ENCODE data around the gene GMPPB.
A peak's percentile ranks its signal among the peaks of the same experiment; 100 is the strongest.

Gene GMPPB

DNA sequence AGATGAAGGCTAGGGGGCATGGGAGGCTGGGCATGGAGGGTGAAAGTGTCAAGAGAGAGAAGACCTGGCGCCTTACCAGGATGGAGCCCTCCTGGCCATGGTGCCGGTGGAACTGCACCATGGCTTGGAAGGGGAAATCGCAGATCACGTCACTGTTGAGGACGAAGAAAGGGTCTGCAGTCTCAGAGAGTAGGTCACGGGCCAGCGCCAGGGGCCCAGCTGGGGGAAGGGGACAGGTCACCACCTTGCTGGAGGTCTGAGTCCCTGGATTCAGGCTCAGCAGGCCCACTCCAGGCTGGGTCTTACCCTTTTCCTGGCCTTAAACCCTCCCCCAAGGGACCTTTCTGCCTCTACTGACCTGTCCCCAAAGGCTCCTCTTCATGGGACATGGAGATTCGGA lies 855 bp downstream of the GMPPB start:
- Mint-ChIP-seq H3K4me3 (peak overlapping the region; percentile 94), H3K27me3 (peaks cover 9% of the 10 kb centered on the region), H3K4me1 (ENCODE audit: low read depth) (peaks cover 68% of the 10 kb centered on the region), H3K9me3 (no peaks in the 10 kb centered on the region), H3K27ac (peak overlapping the region; percentile 100), H3K36me3 (ENCODE audit: low read depth) (peaks cover 83% of the 10 kb centered on the region)
- intact Hi-C loops (cut with micrococcal nuclease), result loop anchor here (5.0 to 10.0 kb wide), 2 partner anchors 62 to 701 kb away; partner anchors contain the start of genes IP6K1 and NDUFAF3

DNA sequence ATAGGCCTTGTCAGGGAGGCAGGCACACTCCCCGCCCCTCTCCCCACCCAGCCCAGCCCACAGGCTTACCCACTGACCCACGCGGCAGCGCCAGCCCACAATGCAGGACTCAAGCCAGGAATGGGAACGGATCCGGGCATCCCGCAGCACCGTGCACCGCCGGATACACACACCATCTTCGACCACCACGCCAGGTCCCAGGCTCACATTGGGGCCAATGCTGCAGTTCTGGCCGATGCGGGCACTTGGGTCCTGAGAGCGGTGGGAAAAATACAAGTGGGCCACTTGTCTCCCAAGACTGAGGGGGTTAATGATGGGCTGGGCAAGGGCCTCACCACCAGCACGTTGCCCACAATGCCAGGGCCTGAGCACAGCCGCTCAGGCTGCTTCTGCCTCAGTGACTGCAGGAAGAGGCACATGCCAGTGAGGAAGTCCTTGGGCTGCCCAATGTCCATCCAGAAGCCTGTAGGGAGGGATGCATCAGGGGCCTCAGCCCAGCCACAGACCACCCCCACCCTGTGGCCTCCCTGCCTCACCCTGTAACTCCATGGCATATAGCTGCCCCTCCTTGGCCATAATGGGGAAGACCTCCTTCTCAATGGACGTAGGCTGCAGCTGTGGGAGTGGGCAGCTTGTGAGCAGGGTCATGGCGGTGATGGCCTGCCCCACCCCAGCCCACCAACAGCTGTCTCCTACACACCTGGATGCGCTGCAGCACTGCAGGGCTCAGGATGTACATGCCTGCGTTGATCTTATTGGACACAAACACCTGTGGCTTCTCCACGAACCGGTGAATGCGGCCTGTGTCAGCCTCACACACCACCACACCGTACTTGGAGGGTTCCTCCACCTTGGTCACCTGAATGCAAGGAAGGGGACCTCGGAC lies 1.6 kb downstream of the GMPPB start:
- H3K4me1 Mint-ChIP-seq (ENCODE audit: low read depth), result peaks cover 75% of the 10 kb centered on the region
- H3K27me3 Mint-ChIP-seq, result peaks cover 12% of the 10 kb centered on the region
- peak overlapping the region; percentile 94 for H3K4me3 Mint-ChIP-seq
- H3K27ac Mint-ChIP-seq, result peak overlapping the region; percentile 100
- intact Hi-C loops (cut with micrococcal nuclease), result loop anchor here (5.0 to 10.0 kb wide), 2 partner anchors 63 to 700 kb away; partner anchors contain the start of genes IP6K1 and NDUFAF3
- peaks cover 78% of the 10 kb centered on the region for H3K36me3 Mint-ChIP-seq (ENCODE audit: low read depth)
- H3K9me3 Mint-ChIP-seq, result no peaks in the 10 kb centered on the region

DNA sequence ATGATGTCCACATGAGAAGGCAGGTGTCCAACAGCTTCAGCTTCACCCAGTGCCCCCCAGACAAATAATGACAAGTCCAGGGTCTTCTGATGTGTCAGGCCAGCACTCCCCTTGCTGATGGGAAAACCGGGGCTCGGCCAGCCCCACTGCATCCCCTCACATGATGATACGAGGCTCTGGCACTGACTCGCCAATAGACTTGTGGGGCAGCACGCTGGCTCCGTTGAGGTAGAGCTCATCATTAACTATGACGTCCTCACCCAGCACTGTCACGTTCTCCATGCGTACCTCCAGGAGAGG lies 2.2 kb downstream of the GMPPB start:
- intact Hi-C loops (cut with micrococcal nuclease), result loop anchor here (5.0 to 10.0 kb wide), 2 partner anchors 63 to 699 kb away; partner anchors contain the start of genes IP6K1 and NDUFAF3
- H3K4me1 Mint-ChIP-seq (ENCODE audit: low read depth), result peaks cover 78% of the 10 kb centered on the region
- H3K27me3 Mint-ChIP-seq, result peaks cover 12% of the 10 kb centered on the region
- H3K4me3 Mint-ChIP-seq, result no peak overlapping the region
- peaks cover 73% of the 10 kb centered on the region for H3K36me3 Mint-ChIP-seq (ENCODE audit: low read depth)
- H3K27ac Mint-ChIP-seq, result no peak overlapping the region
- H3K9me3 Mint-ChIP-seq, result no peaks in the 10 kb centered on the region

- Mint-ChIP-seq H3K36me3 (ENCODE audit: low read depth) (peaks cover 73% of the 10 kb centered on the region), H3K27me3 (peaks cover 12% of the 10 kb centered on the region), H3K4me3 (no peak overlapping the region), H3K9me3 (no peaks in the 10 kb centered on the region), H3K4me1 (ENCODE audit: low read depth) (peaks cover 78% of the 10 kb centered on the region), H3K27ac (no peak overlapping the region)
- intact Hi-C loops (cut with micrococcal nuclease), result loop anchor here (5.0 to 10.0 kb wide), 2 partner anchors 64 to 699 kb away; partner anchors contain the start of genes IP6K1 and NDUFAF3
These were observed 2.7 kb downstream of the GMPPB start for GRCh38 chr3:49720855-49721595.

DNA sequence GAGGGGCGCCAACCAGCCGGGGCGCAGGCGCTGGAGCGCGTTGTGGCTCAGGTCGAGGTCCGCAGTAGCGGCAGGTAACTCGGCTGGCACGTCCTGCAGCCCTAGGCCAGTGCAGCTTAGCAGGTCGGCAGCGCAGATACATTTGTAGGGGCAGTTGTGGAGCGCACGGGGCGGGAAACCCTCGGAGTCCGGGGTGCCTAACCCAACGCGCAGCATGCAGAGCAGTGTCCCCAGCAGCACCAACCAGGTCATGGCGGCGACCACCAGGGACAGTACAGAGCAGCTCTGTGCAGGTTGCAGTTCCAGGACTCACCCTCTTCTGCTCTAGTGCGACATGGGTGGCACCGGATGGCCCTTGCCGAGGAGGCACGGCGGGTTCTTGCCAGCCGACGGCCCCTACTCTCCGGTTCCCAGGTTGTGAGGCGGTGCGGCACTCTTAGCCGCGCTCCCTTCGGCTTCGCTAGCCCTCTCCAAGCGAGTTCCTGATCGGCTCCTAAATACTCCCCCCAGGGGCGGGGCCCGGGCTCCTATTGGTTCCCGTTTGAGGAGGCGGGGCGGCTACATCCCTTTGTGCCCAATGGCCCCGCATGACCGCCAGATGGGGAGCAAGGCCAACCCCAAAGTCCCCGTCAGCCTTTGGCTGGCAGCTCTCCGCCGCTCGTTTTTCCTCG lies 4.4 kb downstream of the GMPPB start, which contains the start of gene AMIGO3:
Gene AMIGO3 (minus strand): TSS at position 471 of the 671 bp plus-strand sequence. CDS start 219 bp downstream, at position 252.
- Mint-ChIP-seq H3K9me3 (no peaks in the 10 kb centered on the region), H3K36me3 (ENCODE audit: low read depth) (peaks cover 80% of the 10 kb centered on the region), H3K4me1 (ENCODE audit: low read depth) (peaks cover 63% of the 10 kb centered on the region), H3K27me3 (peaks cover 12% of the 10 kb centered on the region), H3K4me3 (peak within 1 kb of the TSS; percentile 76), H3K27ac (peak within 1 kb of the TSS; percentile 80)
- intact Hi-C loops (cut with micrococcal nuclease), result no loop called here

GRCh38 chr3:49718858-49719213 lies 4.9 kb downstream of the GMPPB start:
- H3K4me3 Mint-ChIP-seq, result peak overlapping the region; percentile 76
- no peaks in the 10 kb centered on the region for H3K9me3 Mint-ChIP-seq
- H3K27me3 Mint-ChIP-seq, result peaks cover 12% of the 10 kb centered on the region
- peak overlapping the region; percentile 80 for H3K27ac Mint-ChIP-seq
- intact Hi-C loops (cut with micrococcal nuclease), result no loop called here
- H3K36me3 Mint-ChIP-seq (ENCODE audit: low read depth), result peaks cover 80% of the 10 kb centered on the region
- peaks cover 59% of the 10 kb centered on the region for H3K4me1 Mint-ChIP-seq (ENCODE audit: low read depth)

DNA sequence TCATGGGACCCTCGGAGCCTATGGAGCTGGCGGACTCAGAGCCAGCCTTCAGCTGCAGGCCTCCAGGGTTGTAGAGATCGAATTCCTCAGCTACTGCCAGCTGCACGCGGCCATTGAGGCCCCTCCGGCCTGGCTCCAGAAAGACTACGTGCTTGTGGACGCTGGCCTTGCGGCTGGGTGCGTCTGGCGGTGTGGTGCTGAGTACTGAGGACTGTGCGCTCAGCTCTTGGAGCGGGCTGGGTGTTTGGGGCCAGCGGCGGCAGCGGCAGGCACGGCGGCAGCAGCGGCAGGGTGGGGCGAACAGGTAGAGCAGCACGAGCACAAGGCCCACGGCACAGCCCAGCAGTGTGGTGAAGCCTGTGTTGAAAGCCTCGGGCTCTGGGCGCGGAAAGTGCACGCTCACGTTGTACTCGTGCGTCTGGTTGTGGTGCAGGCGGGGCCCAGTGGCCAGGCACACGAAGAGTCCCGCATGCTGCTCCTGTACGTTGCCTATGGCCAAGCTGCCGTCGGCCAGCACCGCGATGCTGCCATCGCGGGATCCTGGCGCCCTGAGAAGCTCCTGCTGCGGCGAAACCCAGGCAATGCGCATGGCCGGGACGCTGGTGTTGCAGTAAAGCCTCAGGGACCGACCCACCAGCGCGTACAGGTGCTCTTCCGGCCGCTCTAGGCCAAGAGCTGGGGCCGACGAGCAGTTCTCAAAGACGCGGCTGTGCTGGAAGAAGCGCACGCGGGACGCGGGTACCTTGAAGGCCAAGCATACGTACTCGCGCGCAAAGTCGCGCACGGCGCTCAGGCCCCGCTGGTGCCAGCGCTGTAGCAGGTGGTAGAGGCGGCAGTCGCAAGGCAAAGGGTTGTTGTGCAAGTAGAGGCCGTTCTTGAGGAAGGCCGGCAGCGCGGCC lies 5.5 kb downstream of the GMPPB start:
- no peaks in the 10 kb centered on the region for H3K9me3 Mint-ChIP-seq
- H3K27ac Mint-ChIP-seq, result no peak overlapping the region
- H3K4me1 Mint-ChIP-seq (ENCODE audit: low read depth), result peaks cover 57% of the 10 kb centered on the region

GRCh38 chr3:49717211-49717958 lies 6.4 kb downstream of the GMPPB start:
- Mint-ChIP-seq H3K27ac (peak overlapping the region; percentile 45), H3K9me3 (no peaks in the 10 kb centered on the region), H3K36me3 (ENCODE audit: low read depth) (peaks cover 71% of the 10 kb centered on the region), H3K4me3 (no peak overlapping the region), H3K4me1 (ENCODE audit: low read depth) (peaks cover 56% of the 10 kb centered on the region), H3K27me3 (peaks cover 12% of the 10 kb centered on the region)
- intact Hi-C loops (cut with micrococcal nuclease), result no loop called here

More for the DNA sequence above, 5.5 kb downstream of the GMPPB start:
- peaks cover 74% of the 10 kb centered on the region for H3K36me3 Mint-ChIP-seq (ENCODE audit: low read depth)
- H3K4me3 Mint-ChIP-seq, result peak overlapping the region; percentile 76
- peaks cover 12% of the 10 kb centered on the region for H3K27me3 Mint-ChIP-seq
- intact Hi-C loops (cut with micrococcal nuclease), result no loop called here

GRCh38 chr3:49716691-49717210 lies 7.0 kb downstream of the GMPPB start:
- Mint-ChIP-seq H3K4me1 (ENCODE audit: low read depth) (peaks cover 56% of the 10 kb centered on the region), H3K27me3 (peaks cover 12% of the 10 kb centered on the region), H3K36me3 (ENCODE audit: low read depth) (peaks cover 71% of the 10 kb centered on the region), H3K4me3 (no peak overlapping the region), H3K9me3 (no peaks in the 10 kb centered on the region), H3K27ac (no peak overlapping the region)
- intact Hi-C loops (cut with micrococcal nuclease), result no loop called here

GRCh38 chr3:49716169-49716568 lies 7.6 kb downstream of the GMPPB start:
- Mint-ChIP-seq H3K27me3 (peaks cover 12% of the 10 kb centered on the region), H3K4me3 (no peak overlapping the region), H3K36me3 (ENCODE audit: low read depth) (peaks cover 71% of the 10 kb centered on the region), H3K4me1 (ENCODE audit: low read depth) (peaks cover 52% of the 10 kb centered on the region), H3K9me3 (no peaks in the 10 kb centered on the region), H3K27ac (no peak overlapping the region)
- intact Hi-C loops (cut with micrococcal nuclease), result no loop called here

- Mint-ChIP-seq H3K4me1 (ENCODE audit: low read depth) (peaks cover 47% of the 10 kb centered on the region), H3K36me3 (ENCODE audit: low read depth) (peaks cover 70% of the 10 kb centered on the region), H3K27me3 (peaks cover 12% of the 10 kb centered on the region), H3K27ac (no peak overlapping the region), H3K9me3 (no peaks in the 10 kb centered on the region), H3K4me3 (no peak overlapping the region)
- intact Hi-C loops (cut with micrococcal nuclease), result no loop called here
These were observed 8.1 kb downstream of the GMPPB start for GRCh38 chr3:49715611-49716121.

Data from dendritic cell treated with granulocyte-macrophage colony-stimulating factor and Interleukin-4, amounts not matched to agents 40 ng/mL and 50 ng/mL, for 4 days (primary cell).